Subcutaneous abdominal adipose tissue (tissue), 5 donors: ENCODE data around the gene ROR1.
A peak's percentile ranks its signal among the peaks of the same experiment; 100 is the strongest.
"Not testable (repeated sequence)": the region's sequence is repeated elsewhere in the genome, so short reads cannot be mapped to it uniquely, and the experiment has no call there.

Source experiments
- H3K27ac ChIP-seq: one replicate; pipeline ENCODE4 v1.7.0; 2013; ENCODE audit warnings: low read depth, mild to moderate bottlenecking, inconsistent platforms, low read length, moderate library complexity
- H3K27me3 ChIP-seq, 5 donors: one replicate each; pipeline ENCODE4 v1.7.0; 2013; ENCODE audit warnings: low read length in 5 of 5, inconsistent platforms in 1 of 5; ENCODE audit not compliant: control insufficient read depth in 5 of 5, insufficient read depth in 4 of 5
- H3K36me3 ChIP-seq, 5 donors: one replicate each; pipeline ENCODE4 v1.7.0; 2013; ENCODE audit warnings: low read length in 5 of 5; ENCODE audit not compliant: control insufficient read depth in 5 of 5, insufficient read depth in 5 of 5
- H3K4me1 ChIP-seq, 5 donors: one replicate each; pipeline ENCODE4 v1.7.0; 2013; ENCODE audit warnings: low read length in 5 of 5, mild to moderate bottlenecking in 3 of 5, moderate library complexity in 1 of 5; ENCODE audit not compliant: control insufficient read depth in 5 of 5, insufficient read depth in 5 of 5
- H3K4me3 ChIP-seq, 5 donors: one replicate each; pipeline ENCODE4 v1.7.0; 2013; ENCODE audit warnings: low read length in 5 of 5, low read depth in 1 of 5
- H3K9ac ChIP-seq, 5 donors: one replicate each; pipeline ENCODE4 v1.7.0; 2013; ENCODE audit warnings: low read length in 5 of 5, mild to moderate bottlenecking in 4 of 5, moderate library complexity in 3 of 5
- H3K9me3 ChIP-seq, 5 donors: one replicate each; pipeline ENCODE4 v1.7.0; 2013; ENCODE audit warnings: low read length in 5 of 5; ENCODE audit not compliant: control insufficient read depth in 5 of 5
- donor health status: healthy.
- donor health status: healthy.
- donor health status: healthy.
- donor health status: healthy.
- donor health status: healthy.

ROR1 gene

GRCh38 chr1:63799820-63800219 lies 26.0 kb downstream of the ROR1 start:
- H3K27me3 ChIP-seq = no peaks in the 10 kb centered on the region
- no peak overlapping the region for H3K27ac ChIP-seq
- no peaks in the 10 kb centered on the region for H3K9me3 ChIP-seq
- H3K36me3 ChIP-seq = no peaks in the 10 kb centered on the region
- no peak overlapping the region for H3K9ac ChIP-seq
- peaks cover 0 to 19% (median 12%) of the 10 kb centered on the region in 5 donors for H3K4me1 ChIP-seq
- H3K4me3 ChIP-seq = no peak overlapping the region

GRCh38 chr1:63802109-63802508 lies 28.3 kb downstream of the ROR1 start:
- H3K27ac ChIP-seq = no peak overlapping the region
- H3K9me3 ChIP-seq = no peaks in the 10 kb centered on the region
- no peaks in the 10 kb centered on the region for H3K27me3 ChIP-seq
- H3K4me1 ChIP-seq = peaks cover 0 to 22% (median 15%) of the 10 kb centered on the region in 5 donors
- H3K36me3 ChIP-seq = no peaks in the 10 kb centered on the region
- no peak overlapping the region for H3K4me3 ChIP-seq
- no peak overlapping the region for H3K9ac ChIP-seq

GRCh38 chr1:63804829-63805484 lies 31.1 kb downstream of the ROR1 start:
- H3K36me3 ChIP-seq = no peaks in the 10 kb centered on the region
- H3K4me1 ChIP-seq = peaks cover 0 to 13% (median 9%) of the 10 kb centered on the region in 5 donors
- H3K27me3 ChIP-seq = no peaks in the 10 kb centered on the region
- H3K9ac ChIP-seq = no peak overlapping the region
- peaks cover 0 to 6% (median 0%) of the 10 kb centered on the region in 5 donors for H3K9me3 ChIP-seq
- no peak overlapping the region for H3K27ac ChIP-seq
- no peak overlapping the region for H3K4me3 ChIP-seq

GRCh38 chr1:63807046-63807445 lies 33.2 kb downstream of the ROR1 start:
- Histone ChIP-seq H3K4me1 (peaks cover 0 to 24% (median 15%) of the 10 kb centered on the region in 5 donors), H3K27ac (no peak overlapping the region), H3K4me3 (no peak overlapping the region), H3K27me3 (no peaks in the 10 kb centered on the region), H3K9me3 (peaks cover 0 to 6% (median 0%) of the 10 kb centered on the region in 5 donors), H3K9ac (no peak overlapping the region), H3K36me3 (no peaks in the 10 kb centered on the region)

GRCh38 chr1:63810936-63811469 lies 37.2 kb downstream of the ROR1 start:
- Histone ChIP-seq H3K9ac (no peak overlapping the region), H3K27ac (no peak overlapping the region), H3K36me3 (no peaks in the 10 kb centered on the region), H3K9me3 (peaks cover 0 to 6% (median 0%) of the 10 kb centered on the region in 5 donors), H3K4me3 (no peak overlapping the region), H3K4me1 (peaks cover 0 to 29% (median 14%) of the 10 kb centered on the region in 5 donors), H3K27me3 (no peaks in the 10 kb centered on the region)

GRCh38 chr1:63812071-63812700 lies 38.4 kb downstream of the ROR1 start:
- Histone ChIP-seq H3K27ac (no peak overlapping the region), H3K4me1 (peaks cover 0 to 29% (median 15%) of the 10 kb centered on the region in 5 donors), H3K9me3 (peaks cover 0 to 6% (median 0%) of the 10 kb centered on the region in 5 donors)

GRCh38 chr1:63813829-63814277 lies 40.0 kb downstream of the ROR1 start:
- peaks cover 0 to 33% (median 18%) of the 10 kb centered on the region in 5 donors for H3K4me1 ChIP-seq
- no peak overlapping the region for H3K4me3 ChIP-seq
- no peaks in the 10 kb centered on the region for H3K36me3 ChIP-seq
- no peaks in the 10 kb centered on the region for H3K27me3 ChIP-seq
- H3K9ac ChIP-seq = peak overlapping the region in 2 of 5 donors; percentile 11 to 13
- no peak overlapping the region for H3K27ac ChIP-seq
- H3K9me3 ChIP-seq = no peaks in the 10 kb centered on the region

More at GRCh38 chr1:63812071-63812700, 38.4 kb downstream of the ROR1 start:
- H3K36me3 ChIP-seq = no peaks in the 10 kb centered on the region
- no peak overlapping the region for H3K9ac ChIP-seq
- no peaks in the 10 kb centered on the region for H3K27me3 ChIP-seq
- no peak overlapping the region for H3K4me3 ChIP-seq

- not testable (repeated sequence) for H3K27ac ChIP-seq, H3K27me3 ChIP-seq
- peaks cover 0 to 27% (median 12%) of the 10 kb centered on the region in 5 donors for H3K4me1 ChIP-seq
Observed at GRCh38 chr1:63816217-63816815, 42.5 kb downstream of the ROR1 start.

GRCh38 chr1:63817152-63817667 lies 43.4 kb downstream of the ROR1 start:
- no peak overlapping the region for H3K4me3 ChIP-seq
- no peak overlapping the region for H3K27ac ChIP-seq
- H3K36me3 ChIP-seq = no peaks in the 10 kb centered on the region
- no peak overlapping the region for H3K9ac ChIP-seq
- H3K27me3 ChIP-seq = no peaks in the 10 kb centered on the region
- H3K4me1 ChIP-seq = peaks cover 0 to 28% (median 10%) of the 10 kb centered on the region in 5 donors
- no peaks in the 10 kb centered on the region for H3K9me3 ChIP-seq

More at GRCh38 chr1:63816217-63816815, 42.5 kb downstream of the ROR1 start:
- H3K4me3 ChIP-seq, H3K9ac ChIP-seq, H3K36me3 ChIP-seq, H3K9me3 ChIP-seq: not testable (repeated sequence)
